Trophoblast cell (in vitro differentiated cells and primary cell): ENCODE measurements around the gene WBP11.

ENCODE experiments used
- DNase-seq, 2 donors: peaks; one replicate each; pipeline ENCODE4 v3.0.0-alpha.2; 2016
- H2AFZ ChIP-seq: 2 replicates; pipeline ENCODE4 v1.6.1; 2013; ENCODE audit warnings: low read length, moderate library complexity, mild to moderate bottlenecking; ENCODE audit not compliant: insufficient read depth, poor library complexity
- H2AK5ac ChIP-seq: 2 replicates; pipeline ENCODE4 v1.6.1; 2013; ENCODE audit warnings: mild to moderate bottlenecking, low read length
- H2BK120ac ChIP-seq: 2 replicates; pipeline ENCODE4 v1.6.1; 2013; ENCODE audit warnings: low read length, mild to moderate bottlenecking, moderate library complexity; ENCODE audit not compliant: insufficient read depth, poor library complexity
- H2BK12ac ChIP-seq: 2 replicates; pipeline ENCODE4 v1.6.1; 2013; ENCODE audit warnings: mild to moderate bottlenecking, low read length, moderate library complexity
- H2BK5ac ChIP-seq: 2 replicates; pipeline ENCODE4 v1.6.1; 2013; ENCODE audit warnings: low read length, low read depth, moderate library complexity, mild to moderate bottlenecking; ENCODE audit not compliant: poor library complexity
- H3K14ac ChIP-seq: 2 replicates; pipeline ENCODE4 v1.6.1; 2013; ENCODE audit warnings: mild to moderate bottlenecking, low read length
- H3K18ac ChIP-seq: 2 replicates; pipeline ENCODE4 v1.6.1; 2013; ENCODE audit warnings: mild to moderate bottlenecking, low read length
- H3K23ac ChIP-seq: 2 replicates; pipeline ENCODE4 v1.6.1; 2013; ENCODE audit warnings: low read length
- H3K27ac ChIP-seq: 2 replicates; pipeline ENCODE4 v1.5.1; 2013; ENCODE audit warnings: low read depth, mild to moderate bottlenecking, inconsistent platforms, low read length, moderate library complexity
- H3K27me3 ChIP-seq: 2 replicates; pipeline ENCODE4 v1.6.1; 2013; ENCODE audit warnings: inconsistent platforms, mild to moderate bottlenecking, low read length, moderate library complexity; ENCODE audit not compliant: insufficient read depth
- H3K36me3 ChIP-seq, 2 experiments: 1 replicate in 1 of 2; 2 replicates in 1 of 2; pipeline ENCODE4 v1.6.1; 2013; ENCODE audit warnings: low read length in 2 of 2, mild to moderate bottlenecking in 2 of 2, moderate library complexity in 1 of 2; ENCODE audit not compliant: insufficient read depth in 2 of 2, control insufficient read depth in 1 of 2
- H3K4ac ChIP-seq: 2 replicates; pipeline ENCODE4 v1.6.1; 2013; ENCODE audit warnings: low read depth, mild to moderate bottlenecking, low read length, moderate library complexity
- H3K4me1 ChIP-seq, 2 experiments: 1 replicate in 1 of 2; 2 replicates in 1 of 2; pipeline ENCODE4 v1.6.1; 2013; ENCODE audit warnings: low read length in 2 of 2, mild to moderate bottlenecking in 2 of 2, moderate library complexity in 1 of 2; ENCODE audit not compliant: insufficient read depth in 2 of 2, control insufficient read depth in 1 of 2
- H3K4me2 ChIP-seq: 2 replicates; pipeline ENCODE4 v1.6.1; 2013; ENCODE audit warnings: inconsistent platforms, mild to moderate bottlenecking, low read length, moderate library complexity
- H3K4me3 ChIP-seq: 2 replicates; pipeline ENCODE4 v1.5.1; 2013; ENCODE audit warnings: mild to moderate bottlenecking, low read depth, low read length, inconsistent platforms
- H3K79me1 ChIP-seq: one replicate; pipeline ENCODE4 v1.6.1; 2013; ENCODE audit warnings: low read length
- H3K79me2 ChIP-seq: 2 replicates; pipeline ENCODE4 v1.6.1; 2013; ENCODE audit warnings: low read length, mild to moderate bottlenecking; ENCODE audit not compliant: control insufficient read depth, insufficient read depth, poor library complexity
- H3K9ac ChIP-seq: 2 replicates; pipeline ENCODE4 v1.6.1; 2013; ENCODE audit warnings: mild to moderate bottlenecking, low read length
- H3K9me3 ChIP-seq: 2 replicates; pipeline ENCODE4 v1.6.1; 2013; ENCODE audit warnings: low read depth, mild to moderate bottlenecking, control low read depth, inconsistent platforms, low read length; ENCODE audit not compliant: insufficient read depth
- H4K12ac ChIP-seq: 2 replicates; pipeline ENCODE4 v1.6.1; 2013; ENCODE audit warnings: low read depth, mild to moderate bottlenecking, low read length, moderate library complexity
- H4K8ac ChIP-seq: 2 replicates; pipeline ENCODE4 v1.6.1; 2013; ENCODE audit warnings: low read depth, mild to moderate bottlenecking, low read length, moderate library complexity
- H4K91ac ChIP-seq: one replicate; pipeline ENCODE4 v1.6.1; 2013; ENCODE audit warnings: low read depth, mild to moderate bottlenecking, low read length, moderate library complexity
- WGBS: extraction: QIAGEN DNeasy Blood & Tissue Kit; methylation state at CpG from one replicate; pipeline ENCODE4 v1.1.7; 2013; ENCODE audit warnings: missing lambda C conversion rate; ENCODE audit not compliant: insufficient read length, insufficient coverage; ENCODE audit errors: extremely low coverage; 5-methylcytosine and 5-hydroxymethylcytosine counted together

Gene WBP11

GRCh38 chr12:14777271-14777670 lies 26.0 kb downstream of the WBP11 start:
- Histone ChIP-seq H3K79me1 (peaks cover 18% of the 10 kb centered on the region), H2AK5ac (no peak overlapping the region), H3K36me3 (no peaks in the 10 kb centered on the region), H2BK12ac (no peak overlapping the region), H3K9me3 (peaks cover 3% of the 10 kb centered on the region), H3K4me1 (peaks cover 2 to 8% of the 10 kb centered on the region in 2 experiments), H3K9ac (no peak overlapping the region), H4K91ac (no peak overlapping the region), H3K4me3 (no peak overlapping the region), H3K4me2 (no peak overlapping the region), H3K27ac (peak overlapping the region; percentile 40), H3K18ac (no peak overlapping the region), H4K12ac (no peak overlapping the region), H3K14ac (no peak overlapping the region), H3K27me3 (no peaks in the 10 kb centered on the region), H3K23ac (no peak overlapping the region), H3K4ac (no peak overlapping the region), H2BK120ac (no peak overlapping the region), H2BK5ac (no peak overlapping the region), H3K79me2 (peaks cover 11% of the 10 kb centered on the region), H2AFZ (no peak overlapping the region), H4K8ac (no peak overlapping the region)
- no CpG with 5 or more reads among the region's 3 CpGs for WGBS
- peak; percentile 12 to 38 for DNase-seq

- Histone ChIP-seq H3K4me1 (peaks cover 2 to 8% of the 10 kb centered on the region in 2 experiments), H3K4me3 (no peak overlapping the region), H3K79me2 (peaks cover 11% of the 10 kb centered on the region), H3K9ac (no peak overlapping the region), H3K36me3 (no peaks in the 10 kb centered on the region), H3K27ac (peak overlapping the region; percentile 40), H4K91ac (no peak overlapping the region), H3K27me3 (no peaks in the 10 kb centered on the region), H3K18ac (no peak overlapping the region), H3K79me1 (peaks cover 18% of the 10 kb centered on the region), H3K14ac (no peak overlapping the region), H4K12ac (no peak overlapping the region), H3K23ac (no peak overlapping the region), H3K4me2 (peak overlapping the region; percentile 65), H2AFZ (no peak overlapping the region), H2BK120ac (no peak overlapping the region), H3K9me3 (peaks cover 3% of the 10 kb centered on the region), H3K4ac (peak overlapping the region; percentile 29), H2BK5ac (peak overlapping the region; percentile 42), H2AK5ac (no peak overlapping the region), H2BK12ac (no peak overlapping the region), H4K8ac (no peak overlapping the region)
- WGBS: no CpG with 5 or more reads among the region's 5 CpGs
- no peak for DNase-seq
Observed at GRCh38 chr12:14776236-14776961, 26.9 kb downstream of the WBP11 start.

- H4K12ac ChIP-seq: no peak overlapping the region
- no peak overlapping the region for H3K4me3 ChIP-seq
- peaks cover 22% of the 10 kb centered on the region for H3K79me1 ChIP-seq
- peak overlapping the region; percentile 13 for H3K27ac ChIP-seq
- no peak overlapping the region for H3K23ac ChIP-seq
- H3K4me1 ChIP-seq: peaks cover 2 to 8% of the 10 kb centered on the region in 2 experiments
- no peak overlapping the region for H3K18ac ChIP-seq
- no peak overlapping the region for H4K91ac ChIP-seq
- H2AK5ac ChIP-seq: no peak overlapping the region
- no peak overlapping the region for H3K14ac ChIP-seq
- H3K9me3 ChIP-seq: peaks cover 3% of the 10 kb centered on the region
- H3K9ac ChIP-seq: no peak overlapping the region
- no CpG with 5 or more reads among the region's 1 CpG for WGBS
- H3K27me3 ChIP-seq: no peaks in the 10 kb centered on the region
- peak overlapping the region; percentile 65 for H3K4me2 ChIP-seq
- no peak overlapping the region for H2BK120ac ChIP-seq
- peak; percentile 16 to 59 for DNase-seq
- no peaks in the 10 kb centered on the region for H3K36me3 ChIP-seq
- H2AFZ ChIP-seq: no peak overlapping the region
- peaks cover 13% of the 10 kb centered on the region for H3K79me2 ChIP-seq
- H2BK12ac ChIP-seq: no peak overlapping the region
- no peak overlapping the region for H3K4ac ChIP-seq
- no peak overlapping the region for H2BK5ac ChIP-seq
- no peak overlapping the region for H4K8ac ChIP-seq
Observed at GRCh38 chr12:14775636-14775980, 27.7 kb downstream of the WBP11 start.

GRCh38 chr12:14774906-14775635 lies 28.2 kb downstream of the WBP11 start:
- Histone ChIP-seq H4K91ac (peak overlapping the region; percentile 30), H3K4me1 (peaks cover 2 to 8% of the 10 kb centered on the region in 2 experiments), H2AK5ac (peak overlapping the region; percentile 52), H3K79me2 (peaks cover 19% of the 10 kb centered on the region), H3K18ac (peak overlapping the region; percentile 24), H3K36me3 (no peaks in the 10 kb centered on the region), H2AFZ (peak overlapping the region; percentile 61), H4K12ac (peak overlapping the region; percentile 67), H3K9me3 (peaks cover 3% of the 10 kb centered on the region), H3K9ac (peak overlapping the region; percentile 85), H3K4me2 (peak overlapping the region; percentile 65), H2BK12ac (peak overlapping the region; percentile 15), H4K8ac (peak overlapping the region; percentile 73), H3K14ac (peak overlapping the region; percentile 80), H3K27ac (peak overlapping the region; percentile 78), H3K23ac (no peak overlapping the region), H3K27me3 (no peaks in the 10 kb centered on the region), H3K4me3 (peak overlapping the region; percentile 89), H3K4ac (peak overlapping the region; percentile 80), H3K79me1 (peaks cover 27% of the 10 kb centered on the region), H2BK120ac (peak overlapping the region; percentile 28), H2BK5ac (peak overlapping the region; percentile 37)
- peak; percentile 53 to 60 for DNase-seq
- WGBS: no CpG with 5 or more reads among the region's 34 CpGs
